SK-N-SH (cell line): Measurements from ENCODE around the gene NAALAD2. TPM values are rescaled to one million over a fixed set of nuclear protein-coding genes. Genes with fewer than 3 reads are reported as not detected.

Experiments used
- CTCF ChIA-PET: fragments of 300-600, 350-600 bp; formaldehyde crosslinking; extraction: SDS; loops from one replicate; lab custom pipeline; 2021; lab: Yijun Ruan, JAX
- POLR2A ChIA-PET: fragments of 350-600 bp; sonication (Branson Sonifier 250); formaldehyde crosslinking; extraction: SDS; loops from one replicate; lab custom pipeline; 2020; ENCODE audit warnings: antibody characterized with exemption, inconsistent platforms; lab: Yijun Ruan, JAX
- DNase-seq: peaks from one replicate; pipeline ENCODE4 v3.0.0; 2012
- H2AFZ ChIP-seq: fragments of 200-600 bp; sonication (generic); 2 replicates; pipeline ENCODE4 v1.8.1; 2016; ENCODE audit warnings: antibody characterized with exemption, mild to moderate bottlenecking, low read depth
- H3F3A ChIP-seq: fragments of 200-600 bp; sonication (generic); replicated peaks from 2 replicates; pipeline ENCODE3; 2016; ENCODE audit warnings: antibody characterized with exemption, mild to moderate bottlenecking; ENCODE audit not compliant: insufficient read depth
- H3K27ac ChIP-seq, 2 experiments: fragments of 200-500 bp in 1 of 2; fragments of 200-600 bp in 1 of 2; sonication (Bioruptor generic) in 1 of 2; sonication (generic), shearing (Covaris generic) in 1 of 2; 2 replicates each; pipeline versions ENCODE4 v1.5.1 to v1.6.1; 2014 to 2016; ENCODE audit warnings: low read depth in 2 of 2, inconsistent platforms in 1 of 2, low read length in 1 of 2, mild to moderate bottlenecking in 1 of 2, mixed read lengths in 1 of 2
- H3K27me3 ChIP-seq: fragments of 200-600 bp; sonication (generic), shearing (Covaris generic); 2 replicates; pipeline ENCODE4 v1.6.1; 2016; ENCODE audit warnings: mixed run types; ENCODE audit not compliant: insufficient read depth
- H3K36me3 ChIP-seq, 2 experiments: fragments of 200-500 bp in 1 of 2; fragments of 200-600 bp in 1 of 2; sonication (Bioruptor generic) in 1 of 2; sonication (generic) in 1 of 2; replicated peaks in 1 of 2; 2 replicates each; pipeline versions ENCODE3 to v1.5.1; 2014 to 2016; ENCODE audit warnings: low read length in 1 of 2, mild to moderate bottlenecking in 1 of 2; ENCODE audit not compliant: insufficient read depth in 2 of 2, control insufficient read depth in 1 of 2
- H3K4me1 ChIP-seq, 2 experiments: fragments of 200-500 bp in 1 of 2; fragments of 200-600 bp in 1 of 2; sonication (Bioruptor generic) in 1 of 2; sonication (generic), shearing (Covaris generic) in 1 of 2; 2 replicates each; pipeline versions ENCODE4 v1.5.1 to v1.6.1; 2014 to 2016; ENCODE audit warnings: low read depth in 1 of 2, low read length in 1 of 2, mixed run types in 1 of 2; ENCODE audit not compliant: insufficient read depth in 2 of 2, control insufficient read depth in 1 of 2
- H3K4me2 ChIP-seq: fragments of 200-600 bp; sonication (generic), shearing (Covaris generic); 2 replicates; pipeline ENCODE4 v1.6.1; 2017; ENCODE audit warnings: mixed run types
- H3K4me3 ChIP-seq, 2 experiments: fragments of 200-500 bp in 1 of 2; fragments of 200-600 bp in 1 of 2; sonication (Bioruptor generic) in 1 of 2; sonication (generic), shearing (Covaris generic) in 1 of 2; 2 replicates each; pipeline versions ENCODE4 v1.5.1 to v1.8.1; 2014 to 2016; ENCODE audit warnings: low read depth in 2 of 2, inconsistent platforms in 1 of 2, low read length in 1 of 2, mild to moderate bottlenecking in 1 of 2, mixed read lengths in 1 of 2, moderate library complexity in 1 of 2
- H3K79me2 ChIP-seq: fragments of 200-600 bp; sonication (generic); 2 replicates; pipeline ENCODE4 v1.8.1; 2017; ENCODE audit warnings: mild to moderate bottlenecking; ENCODE audit not compliant: insufficient read depth
- H3K9ac ChIP-seq: fragments of 200-600 bp; sonication (generic); 2 replicates; pipeline ENCODE4 v1.6.1; 2017; ENCODE audit warnings: mixed run types
- H3K9me2 ChIP-seq: fragments of 200-600 bp; sonication (generic); 2 replicates; pipeline ENCODE4 v1.6.1; 2017; ENCODE audit warnings: mixed run types
- H3K9me3 ChIP-seq: fragments of 200-600 bp; sonication (generic); 2 replicates; pipeline ENCODE4 v1.6.1; 2017; ENCODE audit warnings: mixed run types, mild to moderate bottlenecking, moderate library complexity
- H4K20me1 ChIP-seq: fragments of 200-600 bp; sonication (generic); 2 replicates; pipeline ENCODE4 v1.6.1; 2017; ENCODE audit warnings: mild to moderate bottlenecking, mixed run types; ENCODE audit not compliant: insufficient read depth
- ELF1 ChIP-seq: IDR thresholded peaks from 2 replicates; pipeline ENCODE4 v1.4.0; 2012
- EZH2phosphoT487 ChIP-seq: fragments of 200-600 bp; sonication (generic); IDR thresholded peaks from 2 replicates; pipeline ENCODE4 v1.6.1; 2017; ENCODE audit warnings: low read depth, mixed run types, mild to moderate bottlenecking, antibody characterized with exemption, moderate library complexity, borderline replicate concordance
- FOXM1 ChIP-seq: IDR thresholded peaks from 2 replicates; pipeline ENCODE4 v1.4.0; 2012; ENCODE audit warnings: low read depth, mild to moderate bottlenecking
- GABPA ChIP-seq: IDR thresholded peaks from 2 replicates; pipeline ENCODE4 v1.4.0; 2012; ENCODE audit warnings: low read depth, mild to moderate bottlenecking
- MXI1 ChIP-seq: IDR thresholded peaks from 2 replicates; pipeline ENCODE4 v1.6.1; 2012; ENCODE audit warnings: mild to moderate bottlenecking, low read depth, low read length, improper control_type of control experiment
- NFIC ChIP-seq: IDR thresholded peaks from 2 replicates; pipeline ENCODE4 v1.4.0; 2012; ENCODE audit warnings: borderline replicate concordance
- POLR2AphosphoS5 ChIP-seq: IDR thresholded peaks from 2 replicates; pipeline ENCODE4 v1.6.1; 2012; ENCODE audit warnings: low read depth, low read length
- RCOR1 ChIP-seq: fragments of 150-350 bp; IDR thresholded peaks from 2 replicates; pipeline ENCODE4 v1.6.1; 2017; ENCODE audit warnings: antibody characterized with exemption, low read length
- SIN3A ChIP-seq: IDR thresholded peaks from 2 replicates; pipeline ENCODE4 v1.6.1; 2012; ENCODE audit warnings: low read depth, mild to moderate bottlenecking, low read length, moderate library complexity, borderline replicate concordance
- TCF12 ChIP-seq: IDR thresholded peaks from 2 replicates; pipeline ENCODE4 v1.4.0; 2012
- YY1 ChIP-seq: IDR thresholded peaks from 2 replicates; pipeline ENCODE4 v1.4.0; 2012; ENCODE audit warnings: low read depth, mild to moderate bottlenecking
- WGBS: methylation state at CpG from one replicate; pipeline ENCODE4 v1.1.6; 2017; ENCODE audit warnings: low lambda C conversion rate; 5-methylcytosine and 5-hydroxymethylcytosine counted together
- polyA plus RNA-seq, 3 experiments: library from polyadenylated mRNA; depleted of rRNA; stranded (reverse); fragments of >200 nt; gene quantifications; 2 replicates each; pipeline ENCODE4 v1.2.3, GENCODE V29; 2012
- TF ChIP-seq, protein P1 (sequence below): fragments of 150-350 bp; IDR thresholded peaks from 2 replicates; pipeline ENCODE4 v1.6.1; 2017; ENCODE audit warnings: antibody characterized with exemption, low read length, low read depth, borderline replicate concordance
- TF ChIP-seq, protein P2 (sequence below): IDR thresholded peaks from 2 replicates; pipeline ENCODE4 v1.4.0; 2012; ENCODE audit warnings: low read depth
- TF ChIP-seq, protein P3 (sequence below): IDR thresholded peaks from 2 replicates; pipeline ENCODE4 v1.4.0; 2012; ENCODE audit warnings: low read depth, borderline replicate concordance
- TF ChIP-seq, protein P4 (sequence below): fragments of 200-600 bp; sonication (generic); IDR thresholded peaks from 2 replicates; pipeline ENCODE4 v1.6.1; 2017; ENCODE audit warnings: antibody characterized with exemption, mild to moderate bottlenecking, moderate library complexity

The NAALAD2 gene
- polyA plus RNA-seq, 1 of the 3 experiments (the other 2 are of a cell fraction), result 0.74 TPM

DNA sequence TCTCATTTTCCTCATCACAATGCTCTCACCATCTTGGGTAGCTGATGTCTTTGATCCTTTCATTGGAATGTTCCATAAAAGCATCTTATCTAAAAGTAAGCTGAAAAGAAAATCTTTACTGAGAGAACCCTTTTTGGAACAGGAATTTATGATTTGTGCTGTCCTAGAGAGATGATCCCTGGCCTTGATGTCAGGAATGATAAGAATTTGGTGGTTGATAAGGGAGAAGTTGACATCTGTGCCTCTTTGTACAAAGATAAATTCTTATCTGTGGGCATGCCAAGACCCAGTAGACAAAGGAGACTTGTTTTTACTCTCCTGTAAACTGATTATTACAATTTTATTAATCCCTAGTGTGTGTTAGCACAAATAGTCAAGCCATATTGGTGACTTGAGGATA, 36.9 kb downstream of the NAALAD2 start:
- Histone ChIP-seq H3K27ac (no peak overlapping the region), H2AFZ (no peak overlapping the region), H3K27me3 (no peaks in the 10 kb centered on the region), H3K9me2 (no peaks in the 10 kb centered on the region)
- POLR2A ChIA-PET, result no interaction called here
- no peak for TF ChIP-seq NFIC
- TF ChIP-seq POLR2AphosphoS5, result no peak
- TF ChIP-seq, protein P1, sequence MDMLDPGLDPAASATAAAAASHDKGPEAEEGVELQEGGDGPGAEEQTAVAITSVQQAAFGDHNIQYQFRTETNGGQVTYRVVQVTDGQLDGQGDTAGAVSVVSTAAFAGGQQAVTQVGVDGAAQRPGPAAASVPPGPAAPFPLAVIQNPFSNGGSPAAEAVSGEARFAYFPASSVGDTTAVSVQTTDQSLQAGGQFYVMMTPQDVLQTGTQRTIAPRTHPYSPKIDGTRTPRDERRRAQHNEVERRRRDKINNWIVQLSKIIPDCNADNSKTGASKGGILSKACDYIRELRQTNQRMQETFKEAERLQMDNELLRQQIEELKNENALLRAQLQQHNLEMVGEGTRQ, result no peak
- TF ChIP-seq EZH2phosphoT487, result no peak
- TF ChIP-seq TCF12, result no peak
- TF ChIP-seq, protein P2, sequence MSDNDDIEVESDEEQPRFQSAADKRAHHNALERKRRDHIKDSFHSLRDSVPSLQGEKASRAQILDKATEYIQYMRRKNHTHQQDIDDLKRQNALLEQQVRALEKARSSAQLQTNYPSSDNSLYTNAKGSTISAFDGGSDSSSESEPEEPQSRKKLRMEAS, result no peak
- TF ChIP-seq FOXM1, result no peak
- TF ChIP-seq GABPA, result no peak
- no peak for TF ChIP-seq SIN3A
- no peak for TF ChIP-seq ELF1
- TF ChIP-seq, protein P3, sequence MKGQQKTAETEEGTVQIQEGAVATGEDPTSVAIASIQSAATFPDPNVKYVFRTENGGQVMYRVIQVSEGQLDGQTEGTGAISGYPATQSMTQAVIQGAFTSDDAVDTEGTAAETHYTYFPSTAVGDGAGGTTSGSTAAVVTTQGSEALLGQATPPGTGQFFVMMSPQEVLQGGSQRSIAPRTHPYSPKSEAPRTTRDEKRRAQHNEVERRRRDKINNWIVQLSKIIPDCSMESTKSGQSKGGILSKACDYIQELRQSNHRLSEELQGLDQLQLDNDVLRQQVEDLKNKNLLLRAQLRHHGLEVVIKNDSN, result no peak
- TF ChIP-seq MXI1, result no peak
- TF ChIP-seq YY1, result no peak
- TF ChIP-seq, protein P4, sequence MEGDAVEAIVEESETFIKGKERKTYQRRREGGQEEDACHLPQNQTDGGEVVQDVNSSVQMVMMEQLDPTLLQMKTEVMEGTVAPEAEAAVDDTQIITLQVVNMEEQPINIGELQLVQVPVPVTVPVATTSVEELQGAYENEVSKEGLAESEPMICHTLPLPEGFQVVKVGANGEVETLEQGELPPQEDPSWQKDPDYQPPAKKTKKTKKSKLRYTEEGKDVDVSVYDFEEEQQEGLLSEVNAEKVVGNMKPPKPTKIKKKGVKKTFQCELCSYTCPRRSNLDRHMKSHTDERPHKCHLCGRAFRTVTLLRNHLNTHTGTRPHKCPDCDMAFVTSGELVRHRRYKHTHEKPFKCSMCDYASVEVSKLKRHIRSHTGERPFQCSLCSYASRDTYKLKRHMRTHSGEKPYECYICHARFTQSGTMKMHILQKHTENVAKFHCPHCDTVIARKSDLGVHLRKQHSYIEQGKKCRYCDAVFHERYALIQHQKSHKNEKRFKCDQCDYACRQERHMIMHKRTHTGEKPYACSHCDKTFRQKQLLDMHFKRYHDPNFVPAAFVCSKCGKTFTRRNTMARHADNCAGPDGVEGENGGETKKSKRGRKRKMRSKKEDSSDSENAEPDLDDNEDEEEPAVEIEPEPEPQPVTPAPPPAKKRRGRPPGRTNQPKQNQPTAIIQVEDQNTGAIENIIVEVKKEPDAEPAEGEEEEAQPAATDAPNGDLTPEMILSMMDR, result no peak
- TF ChIP-seq, all 33 proteins: peak for 0
- DNase-seq, result no peak
- Histone ChIP-seq H3K4me1 (peaks cover 0 to 4% of the 10 kb centered on the region in 2 experiments; a peak in 1 of 4 replicates), H3K79me2 (no peaks in the 10 kb centered on the region), H3K4me3 (no peak overlapping the region), H3K4me2 (no peak overlapping the region), H3K36me3 (no peaks in the 10 kb centered on the region), H3K9ac (no peak overlapping the region), H3K9me3 (no peaks in the 10 kb centered on the region), H4K20me1 (no peaks in the 10 kb centered on the region), H3F3A (no peaks in the 10 kb centered on the region)
- CTCF ChIA-PET, result interaction anchor here (2.5 kb wide), 1 partner anchor 34 kb away, joined by 10 read pairs; no protein-coding TSS in a partner anchor

DNA sequence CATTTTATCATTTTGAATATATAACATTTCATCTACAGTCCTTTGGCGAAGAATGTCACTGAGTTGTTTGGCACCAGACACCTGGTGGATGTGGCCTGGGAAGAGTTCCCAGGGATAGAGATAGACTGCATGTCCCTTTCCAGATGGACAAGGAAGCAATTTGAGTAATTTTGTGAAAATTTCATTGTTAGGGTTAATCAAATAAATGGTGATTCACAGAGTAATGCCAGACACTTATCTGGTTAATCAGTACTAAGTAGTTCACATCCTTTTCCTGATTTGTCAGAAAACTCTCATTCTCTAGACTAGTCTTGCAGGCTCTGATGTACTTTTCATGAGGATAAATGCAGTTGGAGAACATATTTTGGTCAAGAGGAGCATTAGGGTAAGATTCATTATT, 41.6 kb downstream of the NAALAD2 start:
- CTCF ChIA-PET, result no interaction called here
- peaks cover 0 to 4% of the 10 kb centered on the region in 2 experiments; a peak in 1 of 4 replicates for H3K4me1 ChIP-seq
- peaks cover 0 to 2% of the 10 kb centered on the region in 2 experiments for H3K36me3 ChIP-seq
- H3K4me2 ChIP-seq, result no peak overlapping the region
- H3K9me3 ChIP-seq, result no peaks in the 10 kb centered on the region
- 68% methylated on average over 1 of the region's 1 CpG for WGBS
- H3K27me3 ChIP-seq, result no peaks in the 10 kb centered on the region
- no peak overlapping the region for H3K9ac ChIP-seq
- H3K4me3 ChIP-seq, result no peak overlapping the region
- H3F3A ChIP-seq, result no peaks in the 10 kb centered on the region
- DNase-seq, result peak; percentile 24
- no peaks in the 10 kb centered on the region for H3K9me2 ChIP-seq
- peak; percentile 22; the same call in 1 of the 2 replicates for TF ChIP-seq RCOR1
- TF ChIP-seq, protein P1, result no peak
- TF ChIP-seq, all 33 proteins: peak for 1
- H4K20me1 ChIP-seq, result no peaks in the 10 kb centered on the region
- POLR2A ChIA-PET, result no interaction called here
- no peak overlapping the region for H2AFZ ChIP-seq
- H3K79me2 ChIP-seq, result no peaks in the 10 kb centered on the region
- H3K27ac ChIP-seq, result peak overlapping the region in 1 of 2 experiments; percentile 75; a peak in 2 of 4 replicates
